ENCODE results near the gene RALB. TPM values are rescaled to one million over a fixed set of nuclear protein-coding genes. Genes with fewer than 3 reads are reported as not detected.
A peak's percentile ranks its signal among the peaks of the same experiment; 100 is the strongest.

The RALB gene
- total RNA-seq, 1 experiment from 2014 or later: 35.8 TPM

DNA sequence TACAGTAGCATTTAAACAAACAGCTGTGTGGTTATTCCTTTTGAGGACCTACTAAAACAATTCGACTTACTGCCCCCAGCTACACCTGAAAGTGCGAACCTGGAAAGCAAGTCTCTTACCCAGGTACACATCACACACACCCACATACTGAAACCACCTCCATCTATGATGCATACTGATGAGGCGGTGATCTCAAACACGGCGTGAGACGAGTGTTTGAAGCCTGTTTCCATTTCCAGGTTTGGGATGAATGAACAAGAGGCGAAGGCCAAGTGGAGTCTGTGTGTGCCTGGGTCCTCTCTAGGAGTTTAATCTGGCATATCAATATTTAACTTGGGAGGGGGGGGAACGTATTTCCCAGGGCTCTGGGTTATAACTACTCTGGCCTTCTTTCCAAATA, 31.0 kb upstream of the RALB start:
- Histone ChIP-seq H3K36me3 (no peaks in the 10 kb centered on the region), H3K27ac (no peak overlapping the region)
- no peak for DNase-seq

DNA sequence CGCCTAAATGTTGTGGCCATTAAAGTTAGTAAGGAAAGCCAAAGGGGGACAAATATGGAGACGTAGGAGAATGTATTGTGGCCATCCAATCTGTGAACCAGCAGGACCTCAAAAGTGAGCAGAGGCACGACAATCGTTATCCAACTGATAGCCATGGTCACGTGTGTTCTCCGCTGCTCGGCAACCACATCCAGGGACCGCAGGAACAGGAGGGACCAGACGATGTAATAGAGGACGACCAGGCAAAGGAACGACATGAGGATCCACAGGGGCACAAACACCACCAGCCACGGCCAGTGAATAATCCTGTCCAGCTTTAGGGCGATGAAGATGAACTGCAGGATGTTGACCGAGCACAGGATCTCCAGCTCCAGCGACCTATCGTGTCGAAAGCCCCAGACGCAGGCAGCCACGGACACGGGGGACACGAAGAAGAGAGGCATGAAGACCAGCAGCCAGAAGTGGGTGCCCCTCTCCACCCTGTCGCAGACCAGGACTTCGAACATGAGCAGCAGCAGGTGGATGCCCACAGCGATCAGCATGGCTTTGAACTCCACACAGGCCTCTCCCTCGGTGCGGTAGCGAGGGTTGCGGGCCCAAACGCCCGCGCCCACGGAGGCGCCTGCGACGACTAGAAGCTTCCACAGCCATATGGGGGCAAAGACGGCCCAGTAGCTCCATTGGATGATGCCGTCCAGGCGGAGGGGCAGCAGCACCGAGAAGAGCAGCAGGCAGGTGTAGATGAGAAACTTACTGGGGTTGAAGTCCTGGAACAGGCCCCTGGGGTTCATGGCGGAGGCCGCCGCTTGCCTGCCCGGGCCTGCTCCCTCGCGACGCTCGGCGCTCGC, 30.2 kb upstream of the RALB start:
- H3K36me3 ChIP-seq: no peaks in the 10 kb centered on the region
- H3K27me3 ChIP-seq: peaks cover 5% of the 10 kb centered on the region
- no peaks in the 10 kb centered on the region for H3K9me3 ChIP-seq (replicated peaks)

More for the DNA sequence above, 31.0 kb upstream of the RALB start:
- H3K9me3 ChIP-seq (replicated peaks): no peaks in the 10 kb centered on the region
- no peak overlapping the region for H3K4me3 ChIP-seq
- peaks cover 5% of the 10 kb centered on the region; the same call in 1 of the 2 replicates for H3K27me3 ChIP-seq
- no peaks in the 10 kb centered on the region for H3K4me1 ChIP-seq

DNA sequence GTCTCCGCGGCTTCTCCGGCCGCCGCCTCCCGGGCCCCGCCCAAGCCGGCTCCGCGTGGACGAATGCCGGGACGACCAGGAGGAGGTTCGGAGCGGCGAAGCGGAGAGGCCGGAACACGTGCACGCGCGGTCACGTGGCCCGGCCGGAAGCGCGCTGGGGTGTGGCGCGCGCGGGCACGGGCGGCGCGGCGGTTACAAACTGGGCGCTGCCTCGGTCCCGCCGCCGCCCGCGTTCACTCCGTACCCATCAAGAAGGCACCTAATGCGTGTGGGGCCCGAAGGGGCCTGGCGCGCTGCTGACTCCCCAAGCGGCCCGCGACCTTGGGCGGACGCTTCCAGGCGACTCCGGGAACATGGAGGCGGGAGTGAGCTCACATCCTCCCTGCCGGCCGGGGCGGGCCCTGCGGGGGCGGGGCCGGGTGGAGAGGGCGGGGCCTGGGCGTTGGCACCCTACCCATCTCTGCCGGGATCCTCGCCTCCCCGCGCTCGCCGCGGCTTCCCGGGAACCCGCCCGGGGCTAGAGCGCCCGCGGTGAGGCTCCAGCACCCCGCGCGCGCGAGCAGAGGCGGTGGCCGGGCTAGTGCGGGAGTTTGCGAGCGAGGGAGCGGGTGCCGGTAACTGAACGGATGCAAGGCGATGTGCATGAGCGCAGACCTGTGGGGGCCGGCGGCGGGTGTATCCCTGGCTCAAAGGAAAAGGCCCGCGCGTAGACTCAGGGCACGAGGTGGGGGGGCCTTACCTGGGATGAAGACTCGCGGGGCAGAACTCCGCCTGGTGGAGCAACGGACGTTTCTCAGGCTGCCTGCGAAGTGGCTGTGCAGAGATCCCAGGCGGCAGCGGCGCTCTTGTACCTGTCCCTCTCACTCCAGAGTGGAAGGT, 29.4 kb upstream of the RALB start, which contains the start of gene TMEM185B:
TMEM185B (minus strand) TSS at position 367 of the 879 bp plus-strand sequence. CDS start 424 bp downstream, outside the sequence.
- Histone ChIP-seq H3K4me3 (peak within 1 kb of the TSS; percentile 41), H3K4me1 (no peaks in the 10 kb centered on the region), H3K27ac (no peak within 1 kb of the TSS), H3K9me3 (replicated peaks) (no peaks in the 10 kb centered on the region), H3K36me3 (no peaks in the 10 kb centered on the region), H3K27me3 (peaks cover 13% of the 10 kb centered on the region)
- peak in 1 of 2 experiments; percentile 41 for DNase-seq

More for the DNA sequence above, 30.2 kb upstream of the RALB start:
- H3K27ac ChIP-seq: no peak overlapping the region
- no peak for DNase-seq
- no peaks in the 10 kb centered on the region for H3K4me1 ChIP-seq
- no peak overlapping the region for H3K4me3 ChIP-seq

DNA sequence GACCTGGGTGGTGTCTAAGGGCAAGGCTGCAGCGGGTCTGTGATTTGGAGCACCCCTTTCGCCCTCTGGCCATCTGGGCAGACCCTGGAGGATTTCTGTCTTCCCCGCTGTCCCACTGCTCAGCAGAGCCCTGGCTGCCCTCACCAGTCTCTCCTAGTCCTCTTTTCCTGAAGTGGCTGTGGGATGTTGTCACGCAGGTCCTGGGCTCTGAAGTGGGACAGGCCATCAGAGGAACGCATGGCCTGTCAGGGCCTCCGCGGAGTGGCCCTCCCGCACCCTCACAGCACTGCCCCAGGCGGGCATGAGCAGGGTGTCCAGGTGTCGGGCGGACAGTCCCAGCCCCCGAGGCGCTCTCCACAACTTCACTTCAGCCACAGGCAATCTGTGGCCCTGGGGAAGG, 28.4 kb upstream of the RALB start:
- no peak for DNase-seq
- H3K4me3 ChIP-seq: no peak overlapping the region
- H3K4me1 ChIP-seq: no peaks in the 10 kb centered on the region
- no peaks in the 10 kb centered on the region for H3K36me3 ChIP-seq
- no peaks in the 10 kb centered on the region for H3K9me3 ChIP-seq (replicated peaks)
- no peak overlapping the region for H3K27ac ChIP-seq
- peaks cover 14% of the 10 kb centered on the region for H3K27me3 ChIP-seq

GRCh38 chr2:120224735-120225548, 27.7 kb upstream of the RALB start:
- Histone ChIP-seq H3K27me3 (peaks cover 14% of the 10 kb centered on the region), H3K27ac (no peak overlapping the region), H3K9me3 (replicated peaks) (no peaks in the 10 kb centered on the region), H3K4me1 (no peaks in the 10 kb centered on the region), H3K36me3 (no peaks in the 10 kb centered on the region), H3K4me3 (no peak overlapping the region)
- DNase-seq: no peak

- Histone ChIP-seq H3K9me3 (replicated peaks) (no peaks in the 10 kb centered on the region), H3K4me3 (no peak overlapping the region), H3K27me3 (peaks cover 14% of the 10 kb centered on the region), H3K27ac (no peak overlapping the region), H3K36me3 (no peaks in the 10 kb centered on the region), H3K4me1 (no peaks in the 10 kb centered on the region)
- DNase-seq: no peak
These were observed 27.0 kb upstream of the RALB start for GRCh38 chr2:120225549-120226065.

GRCh38 chr2:120226316-120226715, 26.3 kb upstream of the RALB start:
- no peaks in the 10 kb centered on the region for H3K9me3 ChIP-seq (replicated peaks)
- DNase-seq: no peak
- H3K4me1 ChIP-seq: no peaks in the 10 kb centered on the region
- H3K27ac ChIP-seq: no peak overlapping the region
- H3K36me3 ChIP-seq: no peaks in the 10 kb centered on the region
- no peak overlapping the region for H3K4me3 ChIP-seq
- peaks cover 14% of the 10 kb centered on the region for H3K27me3 ChIP-seq

GRCh38 chr2:120227111-120227991, 25.3 kb upstream of the RALB start:
- Histone ChIP-seq H3K27me3 (peaks cover 14% of the 10 kb centered on the region), H3K27ac (no peak overlapping the region), H3K4me3 (no peak overlapping the region), H3K36me3 (no peaks in the 10 kb centered on the region), H3K4me1 (no peaks in the 10 kb centered on the region), H3K9me3 (replicated peaks) (no peaks in the 10 kb centered on the region)
- DNase-seq: no peak

GRCh38 chr2:120228503-120228902, 24.1 kb upstream of the RALB start:
- Histone ChIP-seq H3K9me3 (replicated peaks) (no peaks in the 10 kb centered on the region), H3K27me3 (peaks cover 17% of the 10 kb centered on the region), H3K36me3 (no peaks in the 10 kb centered on the region), H3K4me1 (no peaks in the 10 kb centered on the region), H3K4me3 (no peak overlapping the region), H3K27ac (no peak overlapping the region)
- DNase-seq: no peak

GRCh38 chr2:120229341-120229740, 23.3 kb upstream of the RALB start:
- no peak for DNase-seq
- peaks cover 17% of the 10 kb centered on the region for H3K27me3 ChIP-seq
- H3K27ac ChIP-seq: no peak overlapping the region
- H3K4me3 ChIP-seq: no peak overlapping the region
- no peaks in the 10 kb centered on the region for H3K36me3 ChIP-seq
- H3K9me3 ChIP-seq (replicated peaks): no peaks in the 10 kb centered on the region
- H3K4me1 ChIP-seq: no peaks in the 10 kb centered on the region

- Histone ChIP-seq H3K4me3 (no peak overlapping the region), H3K27me3 (peaks cover 15% of the 10 kb centered on the region), H3K27ac (no peak overlapping the region), H3K4me1 (no peaks in the 10 kb centered on the region), H3K36me3 (no peaks in the 10 kb centered on the region), H3K9me3 (replicated peaks) (no peaks in the 10 kb centered on the region)
- no peak for DNase-seq
These were observed 21.9 kb upstream of the RALB start for GRCh38 chr2:120230515-120231471.

DNA sequence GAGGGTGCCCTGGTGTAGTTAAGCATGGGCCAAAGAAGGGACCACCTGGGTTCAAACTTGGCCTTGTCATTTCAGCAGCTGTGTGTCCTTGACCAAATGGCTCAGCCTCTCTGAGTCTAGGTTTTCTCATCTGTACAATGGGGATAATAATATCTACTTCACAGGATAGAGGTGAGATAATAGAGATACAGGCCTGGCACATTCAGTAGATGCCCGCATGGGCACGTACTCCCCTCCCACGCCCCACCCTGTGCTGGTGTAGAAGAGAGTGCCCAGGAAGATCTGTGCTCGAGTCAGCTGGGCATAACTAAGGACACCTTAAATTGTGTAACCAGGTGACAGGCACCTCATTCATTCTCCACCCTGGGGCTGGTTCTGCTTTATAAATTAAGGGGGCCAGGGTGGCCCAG, 21.1 kb upstream of the RALB start:
- Histone ChIP-seq H3K4me3 (no peak overlapping the region), H3K36me3 (no peaks in the 10 kb centered on the region), H3K4me1 (no peaks in the 10 kb centered on the region), H3K27me3 (peaks cover 12% of the 10 kb centered on the region), H3K27ac (no peak overlapping the region), H3K9me3 (replicated peaks) (no peaks in the 10 kb centered on the region)
- DNase-seq: no peak
